Activated naive CD4-positive, alpha-beta T cell treated with anti-CD3 and anti-CD28 coated beads, Interleukin-2, amount 50 U/mL, for 72 hours (primary cell): ENCODE results near the gene NUTF2. TPM values are rescaled to one million over a fixed set of nuclear protein-coding genes. Genes with fewer than 3 reads are reported as not detected.

Experiments
- ATAC-seq, 2 donors: fragments of 150-1000 bp; cut with Tn5 transposase; 2 replicates each; pipeline ENCODE4 v1.10.0; 2021; ENCODE audit warnings: mild to moderate bottlenecking in 2 of 2, moderate library complexity in 2 of 2
- DNase-seq, 2 donors: peaks; one replicate each; pipeline ENCODE4 v3.0.0; 2021 to 2022; ENCODE audit warnings: low spot score in 2 of 2
- H3K27ac Mint-ChIP-seq, 2 donors: one replicate each; pipeline ENCODE4 v1.8.0; 2022; ENCODE audit warnings: mild to moderate bottlenecking in 2 of 2, mixed read lengths in 2 of 2
- H3K36me3 Mint-ChIP-seq, 2 donors: one replicate each; pipeline ENCODE4 v1.8.0; 2022; ENCODE audit warnings: mixed read lengths in 2 of 2
- H3K9me3 Mint-ChIP-seq, 2 donors: one replicate each; pipeline ENCODE4 v1.8.0; 2022; ENCODE audit warnings: mixed read lengths in 2 of 2
- total RNA-seq, 2 donors: library from RNA; stranded (reverse); gene quantifications; one replicate each; pipeline ENCODE4 v1.2.3, GENCODE V29; 2022

The NUTF2 gene
- 100 to 1,000 TPM; 111 to 160 TPM for total RNA-seq

DNA sequence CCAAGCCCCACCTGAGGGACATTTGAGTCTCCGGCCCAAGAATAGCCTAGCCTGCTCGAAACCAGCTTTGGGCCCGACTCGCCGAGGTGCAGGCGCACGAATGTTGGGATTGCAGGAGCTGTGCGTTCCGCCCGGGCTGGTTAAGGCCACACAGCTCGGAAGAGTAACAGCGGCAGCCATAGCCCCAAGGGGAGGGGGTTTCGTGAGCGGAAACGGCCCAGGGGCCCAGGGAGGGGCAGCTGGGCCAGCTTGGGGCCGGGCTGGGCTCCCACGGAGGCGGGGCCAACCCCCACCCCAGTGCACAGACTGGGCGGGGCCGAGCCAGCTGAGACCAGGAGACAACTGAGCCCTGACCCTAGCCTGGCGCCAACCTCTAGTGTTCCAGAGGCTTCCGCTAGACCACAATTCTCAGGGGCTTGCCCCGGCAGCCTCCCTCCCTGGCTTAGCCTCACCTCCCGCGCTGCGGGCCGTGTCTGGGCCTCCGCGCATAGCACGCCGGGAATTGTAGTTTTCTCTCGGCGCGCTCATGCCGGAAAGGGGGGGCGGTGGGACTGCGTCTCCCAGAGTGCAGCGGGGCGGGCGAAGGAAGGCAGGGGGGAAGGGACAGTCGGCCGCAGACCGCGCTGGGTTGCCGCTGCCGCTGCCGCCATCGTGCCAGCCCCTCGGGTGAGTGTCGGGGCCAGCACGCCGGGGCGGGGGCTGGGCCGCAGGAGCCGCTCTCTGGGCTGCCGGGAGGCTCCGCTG is at the start of gene NUTF2:
TSS of gene NUTF2 (plus strand) at position 614 of the 744 bp plus-strand sequence. CDS start 18,198 bp downstream, outside the sequence.
- peak within 1 kb of the TSS; percentile 90 to 97 for H3K27ac Mint-ChIP-seq
- peak; percentile 74 to 76 for ATAC-seq

DNA sequence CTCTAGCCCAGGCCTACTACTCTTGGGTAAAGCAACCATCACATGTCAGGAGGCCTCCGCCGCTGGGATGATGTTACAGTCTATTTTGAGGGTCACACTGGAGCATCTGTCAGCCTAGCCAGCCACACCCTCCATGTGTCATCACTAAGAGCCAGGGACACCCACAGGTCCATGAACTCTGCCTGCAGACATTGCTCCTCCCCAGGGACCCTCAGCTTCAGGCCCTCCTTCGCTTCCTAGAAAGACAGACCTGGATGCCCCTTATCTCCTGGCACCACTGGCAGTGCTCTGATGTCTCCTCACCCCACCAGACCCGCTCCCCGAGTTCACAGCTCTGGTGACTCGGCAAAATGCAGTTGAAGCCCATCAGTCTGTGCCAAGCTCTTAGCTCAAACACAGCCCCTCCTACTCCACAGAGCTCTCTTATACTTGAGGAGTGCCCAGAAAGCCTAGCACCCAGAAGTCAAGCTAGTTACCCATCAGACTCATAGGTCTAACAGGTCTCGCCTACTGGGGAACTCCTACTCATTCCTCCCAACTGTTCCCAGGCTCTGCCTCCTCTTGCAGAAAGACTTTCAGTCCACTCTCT is 46.3 kb upstream of the NUTF2 start:
- Mint-ChIP-seq H3K36me3 (peaks cover 11 to 39% of the 10 kb centered on the region in 2 donors), H3K27ac (peak overlapping the region; percentile 42 to 46), H3K9me3 (no peaks in the 10 kb centered on the region)
- no peak for DNase-seq
- no peak for ATAC-seq

More for the DNA sequence above, at the start of gene NUTF2:
- DNase-seq: peak; percentile 95 to 97
- no peaks in the 10 kb centered on the region for H3K9me3 Mint-ChIP-seq
- H3K36me3 Mint-ChIP-seq: peaks cover 24 to 33% of the 10 kb centered on the region in 2 donors

DNA sequence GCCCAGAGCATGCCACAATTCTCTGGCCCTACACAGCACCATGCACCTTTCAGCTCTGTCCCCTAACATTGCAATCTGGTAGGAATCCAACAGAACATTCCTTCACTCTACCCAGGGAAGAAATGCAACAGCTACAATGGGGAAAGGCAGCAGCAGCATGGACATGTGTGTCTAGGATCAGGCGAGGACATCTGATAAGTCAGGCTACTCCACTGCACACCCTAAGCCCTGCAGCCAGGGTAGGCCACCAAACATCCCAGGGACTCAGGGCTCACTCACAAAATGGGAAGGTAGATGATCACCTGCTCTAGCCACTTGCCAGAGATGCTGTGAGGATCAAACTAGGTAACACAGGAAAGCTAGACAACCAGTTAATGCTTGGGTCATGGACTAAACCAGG is 45.5 kb upstream of the NUTF2 start:
- DNase-seq (no peak), ATAC-seq (no peak)

DNA sequence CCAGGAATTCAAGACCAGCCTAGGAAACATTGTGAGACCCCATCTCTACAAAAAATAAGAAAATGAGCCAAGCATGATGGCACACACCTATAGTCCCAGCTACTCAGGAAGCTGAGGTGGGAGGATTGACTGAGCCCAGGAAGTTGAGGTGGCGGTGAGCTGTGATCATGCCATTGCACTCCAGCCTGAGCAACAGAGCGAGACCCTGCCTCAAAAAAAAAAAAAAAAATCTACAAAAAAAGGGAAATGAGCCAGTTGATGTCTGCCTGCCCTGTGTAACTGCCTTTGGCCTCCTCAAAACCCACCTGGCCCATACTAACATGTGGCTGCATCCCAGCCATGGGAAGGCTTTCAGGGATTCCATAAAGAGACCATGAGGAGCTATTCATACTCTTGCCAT is 44.9 kb upstream of the NUTF2 start:
- ATAC-seq (no peak), DNase-seq (peak in 1 of 2 donors; percentile 12)
- H3K36me3 Mint-ChIP-seq: peaks cover 11 to 39% of the 10 kb centered on the region in 2 donors
- peak overlapping the region; percentile 42 to 93 for H3K27ac Mint-ChIP-seq
- no peaks in the 10 kb centered on the region for H3K9me3 Mint-ChIP-seq

More for the DNA sequence above, 45.5 kb upstream of the NUTF2 start:
- Mint-ChIP-seq H3K9me3 (no peaks in the 10 kb centered on the region), H3K27ac (peak overlapping the region; percentile 42 to 93), H3K36me3 (peaks cover 11 to 39% of the 10 kb centered on the region in 2 donors)

DNA sequence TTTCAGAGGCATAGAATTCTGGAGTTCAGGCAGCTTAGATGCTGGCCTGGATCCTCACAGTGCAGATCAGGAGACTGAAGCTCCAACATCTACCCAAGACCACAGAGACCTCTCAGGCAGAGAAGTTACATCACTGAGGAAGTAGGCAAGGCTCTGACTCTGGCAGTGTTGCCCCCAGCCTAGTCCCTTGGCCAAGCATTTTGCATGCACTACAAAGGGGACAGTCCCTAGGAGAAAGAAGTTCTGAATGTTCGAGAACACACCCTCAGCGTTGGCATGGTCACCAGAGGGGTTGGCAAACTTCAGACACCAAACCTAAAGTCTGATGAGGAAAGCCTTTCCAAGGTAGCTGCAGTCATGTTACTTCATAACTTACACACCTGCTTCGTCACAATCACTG is 42.8 kb upstream of the NUTF2 start:
- H3K36me3 Mint-ChIP-seq: peaks cover 11 to 39% of the 10 kb centered on the region in 2 donors
- ATAC-seq: no peak
- peak overlapping the region in 1 of 2 donors; percentile 86 for H3K27ac Mint-ChIP-seq
- H3K9me3 Mint-ChIP-seq: no peaks in the 10 kb centered on the region
- no peak for DNase-seq

DNA sequence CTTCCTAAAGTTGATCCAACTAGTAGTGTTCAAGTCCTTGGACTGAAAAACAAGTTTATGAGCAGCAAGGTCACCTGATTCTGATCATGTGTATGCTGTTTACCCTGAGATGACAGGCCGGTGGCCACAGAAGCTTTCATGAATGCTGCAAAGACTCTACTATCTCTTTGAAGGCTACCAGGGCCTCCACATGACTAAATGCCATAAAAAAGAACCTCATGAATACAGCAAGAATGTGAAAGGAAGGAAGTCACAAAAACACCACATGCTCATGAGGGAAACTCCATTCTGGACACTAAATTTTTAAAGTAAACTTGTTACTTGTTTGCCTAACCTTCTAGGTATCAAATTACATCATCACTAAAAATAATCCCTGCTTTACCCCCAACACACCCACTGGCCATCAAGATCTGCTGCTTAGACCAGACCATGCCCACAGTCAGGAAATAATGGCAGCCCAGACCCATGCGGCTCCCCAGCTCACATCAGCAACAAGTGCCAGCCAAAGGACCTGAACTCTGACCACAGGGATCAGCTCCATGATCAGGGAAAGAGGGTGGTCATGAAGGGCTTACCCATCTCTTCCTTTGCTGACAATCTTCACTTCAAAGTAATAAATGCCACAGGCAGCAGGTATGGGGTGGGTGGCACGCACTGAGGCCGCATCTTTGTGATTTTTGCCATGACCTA is 41.7 kb upstream of the NUTF2 start:
- Mint-ChIP-seq H3K9me3 (no peaks in the 10 kb centered on the region), H3K36me3 (peaks cover 11 to 33% of the 10 kb centered on the region in 2 donors), H3K27ac (peak overlapping the region; percentile 13 to 86)
- ATAC-seq: no peak
- DNase-seq: no peak

DNA sequence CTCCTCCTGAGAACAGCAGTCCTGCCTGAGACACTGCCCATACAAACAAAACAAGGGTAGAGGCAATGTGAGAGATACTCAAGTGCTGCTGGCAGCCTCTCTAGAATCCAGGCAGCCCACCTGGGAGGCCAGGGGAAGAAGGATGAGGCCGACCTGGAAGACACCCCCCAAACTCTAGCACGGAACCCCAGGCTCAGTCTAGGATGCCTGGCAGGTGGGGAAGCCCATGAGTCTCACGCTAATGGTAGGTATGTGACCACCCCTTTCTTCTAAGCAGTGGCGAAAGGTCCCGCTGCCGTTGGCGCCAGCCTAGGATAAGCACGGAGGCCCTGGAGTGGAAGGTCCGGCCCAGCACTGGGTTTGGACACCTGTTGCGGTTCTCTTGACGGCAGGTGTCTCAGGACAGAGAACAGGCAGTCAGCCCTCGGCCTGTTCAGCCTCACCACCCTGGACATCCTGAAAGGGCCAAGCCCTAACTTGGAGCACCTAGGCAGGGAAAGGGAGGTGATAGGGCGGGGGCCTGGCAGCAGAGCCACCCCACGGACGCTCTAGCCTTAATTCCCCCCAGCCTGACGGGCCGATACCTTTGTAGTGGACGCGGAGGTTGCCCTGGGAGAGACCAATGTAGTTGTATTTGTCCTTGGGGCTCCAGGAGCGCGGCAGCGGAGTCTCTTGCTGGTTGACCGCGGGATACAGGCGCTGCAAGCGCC is 40.9 kb upstream of the NUTF2 start:
- no peak for ATAC-seq
- peak in 1 of 2 donors; percentile 21 for DNase-seq
- peaks cover 11 to 24% of the 10 kb centered on the region in 2 donors for H3K36me3 Mint-ChIP-seq
- peak overlapping the region; percentile 55 to 86 for H3K27ac Mint-ChIP-seq
- H3K9me3 Mint-ChIP-seq: no peaks in the 10 kb centered on the region

DNA sequence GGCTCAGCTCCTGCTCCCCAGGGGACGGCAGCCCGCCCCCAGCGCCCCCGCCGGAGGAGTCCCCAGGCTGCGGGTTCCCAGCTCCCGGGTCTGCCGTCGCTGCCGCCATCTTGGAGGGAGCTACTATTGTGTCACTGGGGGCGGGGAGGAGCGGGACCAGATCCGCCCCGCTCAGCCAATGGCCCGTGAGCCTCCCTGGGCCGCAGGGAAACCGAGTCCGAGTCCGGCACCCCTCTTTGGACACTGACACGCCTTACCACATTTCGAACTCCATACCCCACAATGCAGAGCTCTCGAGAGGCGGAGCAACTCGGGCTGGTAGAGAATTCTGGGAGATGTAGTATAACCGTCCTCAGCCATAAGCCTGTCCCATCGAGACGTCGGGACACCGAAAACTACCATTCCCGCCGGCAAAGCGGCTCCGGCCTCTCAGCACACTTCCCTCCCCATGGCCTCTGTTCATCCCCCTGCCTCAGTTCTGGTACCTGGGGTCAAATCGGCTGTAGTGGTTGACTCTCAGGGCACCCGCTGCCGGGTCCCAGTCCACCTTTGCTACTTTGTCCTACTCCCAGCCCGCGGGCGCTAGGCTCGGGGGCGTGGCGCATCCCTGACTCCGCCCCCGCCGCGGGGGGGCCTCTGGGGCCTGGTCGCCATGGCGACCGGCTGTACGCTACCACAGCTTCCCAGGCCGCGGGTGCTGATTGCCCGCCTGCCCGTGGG is 40.1 kb upstream of the NUTF2 start, which contains the start of the genes RANBP10 and TSNAXIP1:
TSS of gene RANBP10 (minus strand) at position 133 of the 720 bp plus-strand sequence. CDS start at position 109, 24 bp downstream.
TSS of gene TSNAXIP1 (plus strand) at position 462 of the 720 bp plus-strand sequence. CDS start 261 bp downstream, outside the sequence.
- Mint-ChIP-seq H3K27ac (peak within 1 kb of the TSS; percentile 86 to 99), H3K9me3 (no peaks in the 10 kb centered on the region), H3K36me3 (peaks cover 11 to 24% of the 10 kb centered on the region in 2 donors)
- peak; percentile 94 to 96 for DNase-seq
- peak; percentile 93 to 95 for ATAC-seq

DNA sequence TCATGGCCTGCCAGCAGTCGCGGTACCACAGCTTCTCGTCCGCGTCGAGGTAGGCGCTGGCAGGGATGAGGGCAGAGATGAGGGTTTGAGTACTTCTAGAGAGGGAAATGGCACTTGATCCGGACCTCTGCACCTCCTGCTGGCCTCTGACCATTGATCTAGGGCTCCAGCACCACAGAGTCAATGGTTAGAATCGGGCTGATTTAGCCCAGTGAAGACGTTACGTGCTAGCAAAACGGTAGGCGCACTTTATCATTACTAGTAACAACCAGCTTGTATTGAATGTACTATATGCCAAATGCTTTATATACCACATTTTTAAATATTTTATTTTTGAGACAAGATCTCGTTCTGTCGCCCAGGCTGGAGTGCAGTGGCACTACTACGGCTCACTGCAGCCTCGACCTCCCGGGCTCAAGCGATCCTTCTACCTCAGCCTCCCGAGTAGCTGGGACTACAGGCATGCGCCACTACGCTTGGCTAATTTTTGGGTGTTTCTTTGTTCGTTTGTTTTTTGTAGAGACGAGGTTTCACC is 39.5 kb upstream of the NUTF2 start:
- Mint-ChIP-seq H3K27ac (peak overlapping the region; percentile 86 to 99), H3K36me3 (peaks cover 11 to 23% of the 10 kb centered on the region in 2 donors)
- DNase-seq: no peak

DNA sequence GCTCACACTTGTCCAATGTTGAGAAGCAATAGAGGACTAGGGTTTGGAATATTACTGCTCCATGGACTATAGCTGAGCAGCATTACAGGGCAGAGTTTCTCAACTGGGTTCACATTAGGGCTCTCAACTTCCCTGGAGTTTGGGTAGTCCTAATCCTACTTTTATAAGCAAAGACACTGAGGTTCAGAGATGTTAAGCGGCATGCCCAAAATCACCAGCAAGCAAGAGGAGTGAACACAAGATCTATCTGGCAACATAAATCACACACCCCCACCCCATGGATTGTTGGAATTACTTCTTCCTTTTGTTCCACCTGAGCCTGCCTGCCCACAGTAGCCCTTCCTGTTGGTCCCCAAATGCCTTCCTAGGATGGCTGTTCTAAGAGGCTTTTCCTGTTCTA is 34.8 kb upstream of the NUTF2 start:
- Mint-ChIP-seq H3K9me3 (no peaks in the 10 kb centered on the region), H3K27ac (no peak overlapping the region), H3K36me3 (no peaks in the 10 kb centered on the region)
- no peak for ATAC-seq
- no peak for DNase-seq

More for the DNA sequence above, 39.5 kb upstream of the NUTF2 start:
- ATAC-seq: no peak
- no peaks in the 10 kb centered on the region for H3K9me3 Mint-ChIP-seq

DNA sequence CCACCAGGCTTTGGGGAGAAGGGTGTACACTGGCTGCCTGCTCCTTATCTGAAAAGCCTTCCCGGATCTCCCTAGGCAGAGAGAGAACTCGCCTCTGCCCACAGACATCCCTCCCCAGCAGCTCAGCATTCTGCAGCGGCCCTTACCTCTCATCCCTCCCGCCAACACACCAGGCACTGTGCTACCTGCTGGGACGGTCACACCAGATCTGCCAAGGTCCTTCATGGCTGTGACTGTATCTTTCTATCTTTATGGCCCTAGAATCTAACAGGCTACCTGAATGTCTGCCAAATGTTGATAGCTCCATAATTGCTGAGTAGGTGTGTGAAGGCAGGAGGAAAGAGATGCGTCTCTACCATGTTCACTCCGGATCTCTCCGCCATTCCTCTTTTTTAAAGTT is 32.2 kb upstream of the NUTF2 start:
- Mint-ChIP-seq H3K9me3 (no peaks in the 10 kb centered on the region), H3K27ac (no peak overlapping the region), H3K36me3 (no peaks in the 10 kb centered on the region)
- ATAC-seq: no peak
- DNase-seq: no peak

DNA sequence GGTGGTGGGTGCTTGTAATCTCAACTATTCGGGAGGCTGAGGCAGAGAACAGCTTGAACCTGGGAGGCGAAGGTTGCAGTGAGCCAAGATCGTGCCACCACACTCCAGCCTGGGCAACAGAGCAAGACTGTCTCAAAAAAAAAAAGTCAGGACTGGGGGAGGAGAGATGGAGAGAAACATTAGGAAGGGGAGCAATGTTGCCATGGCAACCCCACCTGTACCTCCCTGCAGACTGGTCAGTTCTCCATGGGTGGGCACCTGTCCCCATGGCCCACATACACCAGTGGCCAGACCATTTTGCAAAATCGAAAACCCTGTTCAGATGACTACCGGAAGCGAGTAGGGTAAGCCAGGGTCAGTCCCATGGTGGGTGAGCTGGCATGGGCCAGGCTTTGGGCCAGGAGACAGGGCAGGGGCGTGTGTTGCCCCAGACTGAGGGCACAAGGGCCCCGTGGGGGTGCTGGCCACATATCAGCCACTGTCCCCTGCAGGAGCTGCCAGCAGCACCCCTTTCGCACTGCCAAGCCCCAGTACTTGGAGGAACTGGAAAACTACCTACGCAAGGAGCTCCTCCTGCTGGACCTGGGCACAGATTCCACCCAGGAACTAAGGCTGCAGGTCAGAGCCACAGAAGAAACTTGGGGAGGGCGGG is 26.0 kb upstream of the NUTF2 start:
- Mint-ChIP-seq H3K27ac (peak overlapping the region in 1 of 2 donors; percentile 79), H3K36me3 (no peaks in the 10 kb centered on the region), H3K9me3 (no peaks in the 10 kb centered on the region)
- DNase-seq (no peak), ATAC-seq (no peak)

DNA sequence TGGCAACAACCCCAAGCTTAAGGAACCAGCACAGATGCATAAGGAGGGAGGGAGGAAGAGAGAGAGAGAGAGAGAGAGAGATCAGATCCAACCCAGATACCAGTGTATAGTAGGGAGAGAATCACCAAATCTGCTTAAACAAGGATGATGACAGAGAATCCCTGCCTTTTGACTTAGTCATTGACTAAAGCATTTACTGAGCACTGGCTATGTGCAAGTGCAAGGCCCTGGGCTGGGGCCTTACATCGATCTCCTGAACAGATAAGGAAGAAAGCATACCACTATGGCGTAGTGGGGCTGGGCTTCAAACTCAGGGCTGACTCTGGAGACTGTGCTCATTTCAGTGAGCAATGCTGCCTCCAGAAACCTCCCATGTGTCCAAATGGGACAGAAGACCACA is 24.2 kb upstream of the NUTF2 start:
- Mint-ChIP-seq H3K9me3 (no peaks in the 10 kb centered on the region), H3K27ac (peak overlapping the region in 1 of 2 donors; percentile 18), H3K36me3 (no peaks in the 10 kb centered on the region)
- no peak for ATAC-seq
- DNase-seq: no peak

DNA sequence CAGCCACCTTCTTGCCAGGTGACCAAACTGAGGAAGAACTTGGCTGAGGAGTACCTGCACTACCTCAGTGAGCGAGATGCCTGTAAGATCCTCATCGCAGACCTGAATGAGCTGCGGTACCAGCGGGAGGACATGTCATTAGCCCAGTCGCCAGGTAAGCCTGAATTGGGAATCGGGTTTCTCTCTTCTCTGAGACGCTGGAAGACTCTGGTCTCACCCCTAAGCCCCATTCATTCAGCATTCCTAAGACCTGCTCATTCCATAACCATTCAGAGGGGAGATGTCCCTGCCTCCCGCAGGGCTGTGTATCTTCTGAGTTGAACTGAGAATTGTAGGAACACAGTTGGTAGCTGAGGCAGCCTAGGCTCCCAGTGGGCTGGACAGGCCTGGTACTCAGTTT is 21.6 kb upstream of the NUTF2 start:
- no peak overlapping the region for H3K27ac Mint-ChIP-seq
- no peaks in the 10 kb centered on the region for H3K9me3 Mint-ChIP-seq
- DNase-seq: no peak
- H3K36me3 Mint-ChIP-seq: no peaks in the 10 kb centered on the region
- ATAC-seq: no peak

DNA sequence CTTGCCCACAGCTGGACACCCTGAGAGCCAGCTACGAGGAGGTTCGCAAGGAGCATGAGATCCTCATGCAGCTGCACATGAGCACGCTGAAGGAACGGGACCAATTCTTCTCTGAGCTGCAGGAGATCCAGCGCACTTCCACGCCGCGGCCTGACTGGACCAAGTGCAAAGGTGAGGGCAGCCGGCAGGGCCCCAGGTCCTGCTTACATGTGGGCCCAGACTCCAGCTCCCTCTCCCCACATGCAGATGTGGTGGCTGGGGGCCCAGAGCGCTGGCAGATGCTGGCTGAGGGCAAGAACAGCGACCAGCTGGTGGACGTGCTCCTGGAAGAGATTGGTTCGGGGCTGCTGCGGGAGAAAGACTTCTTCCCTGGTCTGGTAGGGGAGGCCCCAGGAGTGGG is 20.8 kb upstream of the NUTF2 start:
- no peak for DNase-seq
- Mint-ChIP-seq H3K27ac (no peak overlapping the region), H3K9me3 (no peaks in the 10 kb centered on the region), H3K36me3 (no peaks in the 10 kb centered on the region)
- no peak for ATAC-seq
